Neural crest cell (in vitro differentiated cells): ENCODE measurements around the gene FBXO10. TPM values are rescaled to one million over a fixed set of nuclear protein-coding genes. Genes with fewer than 3 reads are reported as not detected.

Experiments used
- DNase-seq: peaks from one replicate; pipeline ENCODE4 v3.0.0; 2021; ENCODE audit warnings: low read depth, mixed read lengths, low spot score
- H3K27ac Mint-ChIP-seq: one replicate; pipeline ENCODE4 v1.8.0; 2021; ENCODE audit warnings: mild to moderate bottlenecking, mixed read lengths; ENCODE audit not compliant: unreplicated experiment
- H3K27me3 Mint-ChIP-seq: 2 replicates; pipeline ENCODE4 v1.8.0; 2021; ENCODE audit warnings: low read depth, mild to moderate bottlenecking, mixed read lengths
- H3K36me3 Mint-ChIP-seq: 2 replicates; pipeline ENCODE4 v1.8.0; 2021; ENCODE audit warnings: low read depth, mild to moderate bottlenecking, mixed read lengths
- H3K4me1 Mint-ChIP-seq: 2 replicates; pipeline ENCODE4 v1.8.0; 2021; ENCODE audit warnings: mixed read lengths
- H3K4me3 Mint-ChIP-seq: one replicate; pipeline ENCODE4 v1.8.0; 2021; ENCODE audit warnings: mild to moderate bottlenecking, mixed read lengths
- H3K9me3 Mint-ChIP-seq: 2 replicates; pipeline ENCODE4 v1.8.0; 2021; ENCODE audit warnings: mixed read lengths
- total RNA-seq: library from RNA; stranded (reverse); gene quantifications from 2 replicates; pipeline ENCODE4 v1.2.1, GENCODE V29; 2021
- TF ChIP-seq, protein P1 (sequence below): fragments of 200-600 bp; sonication (generic); conservative IDR thresholded peaks from 2 replicates; pipeline ENCODE4 v1.5.0; 2021; ENCODE audit warnings: antibody characterized with exemption, mild to moderate bottlenecking

FBXO10 gene
- total RNA-seq, 1 donor from 2014 or later = 25.6 TPM

DNA sequence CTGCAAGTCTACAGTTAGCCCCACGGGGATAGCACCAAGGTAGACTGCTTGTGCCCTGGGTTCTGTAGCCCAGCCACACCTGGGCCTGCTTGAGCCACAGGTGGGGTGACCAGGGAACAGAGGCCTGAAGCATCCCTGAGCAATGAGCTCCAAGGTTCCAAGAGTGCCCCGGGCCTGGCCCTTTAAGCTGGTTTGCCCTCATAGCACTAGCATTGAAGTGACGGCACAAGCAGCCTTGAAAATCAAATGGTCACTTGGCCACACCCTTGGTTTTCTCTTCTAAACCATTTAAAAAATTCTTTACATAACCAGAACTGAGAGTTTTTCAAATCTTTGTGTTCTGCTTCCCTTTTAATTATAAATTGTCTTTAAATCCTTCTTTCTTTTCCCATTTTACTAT is 24.7 kb downstream of the FBXO10 start:
- H3K4me1 Mint-ChIP-seq = no peaks in the 10 kb centered on the region
- H3K9me3 Mint-ChIP-seq = no peaks in the 10 kb centered on the region
- DNase-seq = no peak
- no peaks in the 10 kb centered on the region for H3K27me3 Mint-ChIP-seq
- H3K27ac Mint-ChIP-seq = no peak overlapping the region
- no peaks in the 10 kb centered on the region for H3K36me3 Mint-ChIP-seq
- H3K4me3 Mint-ChIP-seq = no peak overlapping the region
- TF ChIP-seq, protein P1, sequence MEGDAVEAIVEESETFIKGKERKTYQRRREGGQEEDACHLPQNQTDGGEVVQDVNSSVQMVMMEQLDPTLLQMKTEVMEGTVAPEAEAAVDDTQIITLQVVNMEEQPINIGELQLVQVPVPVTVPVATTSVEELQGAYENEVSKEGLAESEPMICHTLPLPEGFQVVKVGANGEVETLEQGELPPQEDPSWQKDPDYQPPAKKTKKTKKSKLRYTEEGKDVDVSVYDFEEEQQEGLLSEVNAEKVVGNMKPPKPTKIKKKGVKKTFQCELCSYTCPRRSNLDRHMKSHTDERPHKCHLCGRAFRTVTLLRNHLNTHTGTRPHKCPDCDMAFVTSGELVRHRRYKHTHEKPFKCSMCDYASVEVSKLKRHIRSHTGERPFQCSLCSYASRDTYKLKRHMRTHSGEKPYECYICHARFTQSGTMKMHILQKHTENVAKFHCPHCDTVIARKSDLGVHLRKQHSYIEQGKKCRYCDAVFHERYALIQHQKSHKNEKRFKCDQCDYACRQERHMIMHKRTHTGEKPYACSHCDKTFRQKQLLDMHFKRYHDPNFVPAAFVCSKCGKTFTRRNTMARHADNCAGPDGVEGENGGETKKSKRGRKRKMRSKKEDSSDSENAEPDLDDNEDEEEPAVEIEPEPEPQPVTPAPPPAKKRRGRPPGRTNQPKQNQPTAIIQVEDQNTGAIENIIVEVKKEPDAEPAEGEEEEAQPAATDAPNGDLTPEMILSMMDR = no peak

DNA sequence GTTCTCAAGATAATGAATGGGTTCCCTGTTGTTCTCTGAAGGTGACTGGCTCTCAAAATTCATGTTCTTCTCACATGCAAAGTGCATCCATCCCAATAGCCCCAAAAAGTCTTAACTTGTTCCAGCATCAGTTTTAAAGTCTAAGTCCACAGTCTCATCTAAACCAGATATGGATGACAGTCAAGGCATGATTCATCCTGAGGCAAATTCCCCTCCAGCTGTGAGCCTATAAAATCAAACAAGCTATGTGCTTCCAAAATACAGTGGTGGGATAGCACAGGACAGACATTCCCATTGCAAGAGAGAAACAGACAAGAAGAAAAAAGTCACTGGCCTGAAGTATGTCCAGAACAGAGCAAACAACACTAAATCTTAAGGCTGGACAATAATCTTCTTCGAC is 25.4 kb downstream of the FBXO10 start:
- Mint-ChIP-seq H3K27me3 (no peaks in the 10 kb centered on the region), H3K4me1 (no peaks in the 10 kb centered on the region), H3K9me3 (no peaks in the 10 kb centered on the region), H3K36me3 (no peaks in the 10 kb centered on the region), H3K4me3 (no peak overlapping the region), H3K27ac (no peak overlapping the region)
- TF ChIP-seq, protein P1 = no peak
- no peak for DNase-seq

DNA sequence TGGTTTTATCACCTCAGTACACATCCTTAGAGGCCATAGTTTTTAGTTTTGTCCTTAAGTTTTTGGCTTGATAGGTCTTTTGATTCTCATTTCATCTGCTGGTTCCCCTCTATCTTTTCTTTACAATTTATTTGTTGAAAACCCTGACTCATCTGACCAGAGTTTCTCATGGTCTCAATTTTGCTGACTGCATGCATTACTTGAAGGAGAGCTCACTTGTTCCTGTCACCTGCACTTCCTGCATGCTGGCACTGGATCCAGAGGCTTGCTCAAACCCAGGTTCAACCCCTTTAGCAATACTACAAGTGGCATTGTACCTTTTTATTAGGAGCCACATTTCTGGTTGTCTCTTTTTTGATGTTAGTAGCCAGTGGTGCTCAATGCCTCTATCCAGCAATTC is 26.7 kb downstream of the FBXO10 start:
- no peaks in the 10 kb centered on the region for H3K27me3 Mint-ChIP-seq
- H3K27ac Mint-ChIP-seq = no peak overlapping the region
- peaks cover 2% of the 10 kb centered on the region for H3K9me3 Mint-ChIP-seq

DNA sequence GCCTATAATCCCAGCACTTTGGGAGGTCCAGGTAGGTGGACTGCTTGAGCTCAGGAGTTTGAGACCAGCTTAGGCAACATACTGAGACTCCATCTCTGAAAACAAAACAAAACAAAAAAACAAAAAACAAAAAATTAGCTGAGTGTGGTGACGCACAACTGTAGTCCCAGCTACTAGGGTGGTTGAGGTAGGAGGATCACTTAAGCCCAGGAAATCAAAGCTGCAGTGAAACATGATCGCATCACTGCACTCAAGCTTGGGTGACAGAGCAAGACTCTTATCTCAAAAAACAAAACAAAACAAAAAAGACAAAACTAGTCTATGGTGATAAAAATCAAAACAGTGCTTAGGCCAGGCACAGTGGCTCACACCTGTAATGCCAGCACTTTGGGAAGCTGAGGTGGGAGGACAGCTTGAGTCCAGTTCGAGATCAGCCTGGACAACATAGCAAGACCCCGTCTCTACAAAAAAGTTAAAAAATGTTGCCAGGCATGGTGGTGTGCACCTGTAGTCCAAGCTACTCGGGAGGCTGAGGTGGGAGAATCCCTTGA is 28.8 kb downstream of the FBXO10 start:
- H3K36me3 Mint-ChIP-seq = no peaks in the 10 kb centered on the region
- no peak overlapping the region for H3K27ac Mint-ChIP-seq
- H3K4me3 Mint-ChIP-seq = no peak overlapping the region

More for the DNA sequence above, 26.7 kb downstream of the FBXO10 start:
- Mint-ChIP-seq H3K36me3 (no peaks in the 10 kb centered on the region), H3K4me1 (no peaks in the 10 kb centered on the region), H3K4me3 (no peak overlapping the region)
- TF ChIP-seq, protein P1 = no peak
- DNase-seq = no peak

DNA sequence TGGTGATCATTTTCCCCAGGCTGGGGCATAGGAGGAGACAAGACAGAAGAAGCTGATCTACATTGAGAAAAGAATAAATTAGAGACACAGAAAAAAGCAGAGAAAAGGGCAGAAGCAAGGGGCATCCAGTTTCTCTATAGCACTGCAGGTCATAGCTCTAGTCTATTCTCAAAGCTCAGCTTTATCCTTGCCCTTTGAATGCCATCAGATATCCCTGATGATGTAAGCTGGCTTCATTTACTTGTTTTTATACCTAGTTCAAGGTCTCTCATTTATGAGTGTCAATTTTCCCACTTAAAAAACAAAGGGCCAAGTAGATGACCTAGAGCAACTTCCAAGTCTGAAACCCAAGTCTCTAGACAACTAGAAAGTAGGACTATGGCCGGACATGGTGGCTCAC is 32.7 kb downstream of the FBXO10 start:
- DNase-seq = no peak
- H3K4me1 Mint-ChIP-seq = no peaks in the 10 kb centered on the region
- no peak overlapping the region for H3K4me3 Mint-ChIP-seq
- H3K27ac Mint-ChIP-seq = no peak overlapping the region
- no peaks in the 10 kb centered on the region for H3K27me3 Mint-ChIP-seq
- peaks cover 13% of the 10 kb centered on the region for H3K36me3 Mint-ChIP-seq
- TF ChIP-seq, protein P1 = no peak
- H3K9me3 Mint-ChIP-seq = peaks cover 2% of the 10 kb centered on the region

More for the DNA sequence above, 28.8 kb downstream of the FBXO10 start:
- no peak for DNase-seq
- Mint-ChIP-seq H3K27me3 (no peaks in the 10 kb centered on the region), H3K9me3 (peaks cover 2% of the 10 kb centered on the region), H3K4me1 (no peaks in the 10 kb centered on the region)
- TF ChIP-seq, protein P1 = no peak
